ENCODE results near the gene CDK14. TPM values are rescaled to one million over a fixed set of nuclear protein-coding genes. Genes with fewer than 3 reads are reported as not detected.

The CDK14 gene
- total RNA-seq, 3 donors from 2014 or later = 0.71 to 1.1 (median 0.95) TPM

DNA sequence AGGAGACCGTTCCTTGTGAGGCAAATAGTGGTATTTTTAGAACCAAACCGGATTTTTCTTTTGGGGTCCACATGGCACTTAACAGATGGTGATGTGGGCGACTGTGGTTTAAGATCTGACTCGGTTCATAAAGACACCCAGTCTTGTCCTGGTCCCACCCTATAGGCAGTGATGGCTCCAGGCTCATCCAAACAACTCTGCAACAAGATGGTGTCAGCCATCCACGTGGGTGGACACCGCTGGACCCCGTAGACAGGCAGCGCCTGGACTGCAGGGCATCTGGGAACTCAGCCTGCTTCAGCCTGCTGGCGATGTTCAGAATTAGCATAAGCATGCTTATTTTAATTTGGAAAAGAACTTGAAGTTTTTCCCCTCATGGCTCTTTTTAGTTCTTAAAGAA lies 409.7 kb downstream of the CDK14 start:
- Mint-ChIP-seq H3K9me3 (no peaks in the 10 kb centered on the region), H3K4me3 (no peak overlapping the region), H3K36me3 (ENCODE audit: insufficient read depth) (no peaks in the 10 kb centered on the region), H3K4me1 (ENCODE audit: low read depth) (no peaks in the 10 kb centered on the region), H3K27me3 (ENCODE audit: low read depth) (no peaks in the 10 kb centered on the region)
- ATAC-seq (no peak), DNase-seq (no peak)

DNA sequence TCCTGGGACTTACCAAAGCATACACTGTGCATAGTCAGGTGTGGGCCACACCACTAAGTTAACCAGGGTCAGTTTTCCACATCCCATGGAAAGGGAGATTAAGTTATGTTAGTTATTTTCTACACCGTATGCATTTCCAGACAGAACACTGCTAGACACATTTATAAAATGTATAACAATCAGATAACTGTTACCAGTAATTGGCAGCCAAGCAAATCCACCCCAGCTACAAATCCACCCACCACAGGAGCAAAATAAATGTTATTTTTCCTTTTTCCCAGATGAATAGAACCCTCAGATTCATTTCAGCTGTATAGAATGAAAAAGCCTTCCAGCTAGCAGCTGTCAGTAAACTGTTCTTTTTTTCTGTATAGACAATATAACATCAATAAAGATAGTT lies 411.2 kb downstream of the CDK14 start:
- H3K4me3 Mint-ChIP-seq = no peak overlapping the region
- no peak for DNase-seq
- ATAC-seq = no peak
- no peaks in the 10 kb centered on the region for H3K9me3 Mint-ChIP-seq
- no peaks in the 10 kb centered on the region for H3K27me3 Mint-ChIP-seq (ENCODE audit: low read depth)
- no peaks in the 10 kb centered on the region for H3K36me3 Mint-ChIP-seq (ENCODE audit: insufficient read depth)
- H3K4me1 Mint-ChIP-seq (ENCODE audit: low read depth) = no peaks in the 10 kb centered on the region

DNA sequence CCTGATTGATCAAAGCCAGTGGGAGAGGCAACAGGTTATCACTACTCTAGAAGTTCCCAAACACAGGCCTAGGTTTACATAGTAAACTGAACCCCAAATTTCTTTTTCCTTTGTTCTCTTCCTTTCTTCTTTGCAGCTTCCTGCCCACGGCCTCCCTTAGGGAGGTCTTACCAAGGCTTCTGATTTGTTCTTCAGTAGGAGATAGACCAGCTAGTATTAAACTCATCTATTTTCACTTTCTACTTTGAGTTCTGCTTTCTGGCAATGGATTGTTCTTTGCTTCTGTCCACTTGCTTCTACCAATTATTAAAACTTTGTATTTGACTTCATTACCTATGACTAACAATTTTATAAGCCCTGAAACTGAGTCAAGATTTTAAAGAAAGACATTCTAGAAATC lies 417.0 kb downstream of the CDK14 start:
- H3K36me3 Mint-ChIP-seq (ENCODE audit: insufficient read depth) = no peaks in the 10 kb centered on the region
- DNase-seq = no peak
- ATAC-seq = no peak
- H3K27me3 Mint-ChIP-seq (ENCODE audit: low read depth) = no peaks in the 10 kb centered on the region
- no peaks in the 10 kb centered on the region for H3K9me3 Mint-ChIP-seq
- H3K4me3 Mint-ChIP-seq = no peak overlapping the region
- H3K4me1 Mint-ChIP-seq (ENCODE audit: low read depth) = no peaks in the 10 kb centered on the region

DNA sequence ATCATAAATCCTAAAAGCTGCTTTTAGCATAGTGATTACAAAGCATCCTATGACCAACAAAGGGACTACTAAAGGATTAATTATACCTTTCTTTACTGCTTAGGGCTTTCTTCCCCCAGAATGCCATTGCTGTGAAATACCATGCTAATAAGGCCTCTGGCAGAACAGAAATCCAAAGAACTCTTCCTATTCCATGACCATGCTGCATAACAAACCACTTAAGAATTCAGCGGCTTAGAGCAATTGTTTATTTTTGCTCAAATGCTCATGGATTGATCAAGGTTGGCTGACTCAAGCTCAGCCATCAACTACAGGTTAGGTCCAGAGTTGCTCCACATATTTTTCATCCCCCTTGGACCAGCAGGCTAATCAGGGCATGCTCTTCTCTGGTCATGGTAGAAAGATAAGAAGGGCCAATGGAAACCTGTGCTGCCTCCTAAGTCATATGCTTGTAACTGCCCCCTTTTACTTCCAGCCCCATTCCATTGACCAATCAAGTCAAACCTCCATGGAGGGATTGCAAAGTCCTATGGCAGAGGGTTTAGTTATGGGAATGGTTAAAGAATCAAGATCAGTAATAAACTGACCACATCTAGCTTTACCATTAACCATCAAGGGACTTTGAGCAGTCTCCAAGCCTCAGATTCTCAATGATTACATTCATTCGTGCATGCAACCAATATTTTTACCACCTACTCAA lies 423.7 kb downstream of the CDK14 start:
- H3K4me3 Mint-ChIP-seq = no peak overlapping the region
- DNase-seq (no peak), ATAC-seq (no peak)
- H3K36me3 Mint-ChIP-seq (ENCODE audit: insufficient read depth) = no peaks in the 10 kb centered on the region
- peaks cover 2% of the 10 kb centered on the region for H3K27me3 Mint-ChIP-seq (ENCODE audit: low read depth)
- H3K9me3 Mint-ChIP-seq = peaks cover 8% of the 10 kb centered on the region
- no peaks in the 10 kb centered on the region for H3K4me1 Mint-ChIP-seq (ENCODE audit: low read depth)

DNA sequence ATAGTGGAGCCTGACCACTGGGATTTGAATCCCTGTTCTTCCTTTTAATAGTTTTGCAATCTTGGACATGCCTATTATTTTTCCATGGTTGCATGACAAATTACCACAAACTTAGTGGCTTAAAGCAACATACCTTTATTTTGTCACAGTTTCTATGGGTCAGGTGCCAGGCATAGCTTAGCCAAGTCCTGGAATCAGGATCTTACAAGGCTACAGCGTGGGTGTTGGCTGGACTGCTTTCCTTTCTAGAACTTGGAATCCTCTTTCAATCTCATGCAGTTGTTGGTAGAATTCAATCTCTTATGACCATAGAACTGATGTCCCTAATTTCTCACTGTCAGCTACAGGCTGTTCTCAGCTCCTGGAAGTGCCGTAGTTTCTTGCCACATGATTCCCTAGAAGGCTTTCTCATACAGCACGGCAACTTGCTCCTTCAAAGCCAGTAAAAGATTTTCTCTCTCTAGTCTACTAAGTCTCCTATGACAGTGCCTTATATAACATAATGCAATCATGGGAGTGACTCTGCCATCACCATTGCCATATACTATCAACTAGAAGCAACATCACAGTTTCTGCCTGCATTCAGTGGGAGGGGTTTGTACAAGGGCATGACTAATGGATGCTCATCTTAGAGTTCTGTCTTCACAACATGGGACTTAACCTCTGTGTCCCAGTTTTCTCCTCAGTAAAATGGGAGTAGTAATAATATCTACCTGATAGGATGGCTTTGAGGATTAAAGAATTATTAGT lies 424.7 kb downstream of the CDK14 start:
- no peaks in the 10 kb centered on the region for H3K36me3 Mint-ChIP-seq (ENCODE audit: insufficient read depth)
- H3K4me3 Mint-ChIP-seq = no peak overlapping the region
- peaks cover 8% of the 10 kb centered on the region for H3K9me3 Mint-ChIP-seq
- ATAC-seq (no peak), DNase-seq (no peak)
- no peaks in the 10 kb centered on the region for H3K4me1 Mint-ChIP-seq (ENCODE audit: low read depth)
- H3K27me3 Mint-ChIP-seq (ENCODE audit: low read depth) = peaks cover 2% of the 10 kb centered on the region

DNA sequence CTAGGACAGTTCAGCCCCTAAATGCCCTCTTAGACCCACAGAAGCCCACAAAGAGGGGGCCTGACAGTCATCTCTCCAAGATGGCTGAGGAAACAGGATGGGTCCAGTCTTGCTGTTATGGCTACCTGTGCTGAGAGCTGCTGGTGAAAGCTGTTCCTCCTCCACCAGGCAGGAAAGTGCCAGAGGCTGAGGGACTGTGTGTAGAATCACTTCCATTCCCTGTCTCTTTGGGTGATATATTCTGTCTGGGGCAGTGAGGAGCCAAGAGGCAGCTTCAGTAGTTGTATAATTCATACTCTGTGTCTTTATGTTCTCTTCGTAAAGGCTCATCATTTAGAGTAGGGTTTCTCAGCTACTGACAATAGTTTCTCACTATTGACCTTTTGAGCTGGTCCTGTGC lies 425.8 kb downstream of the CDK14 start:
- H3K4me1 Mint-ChIP-seq (ENCODE audit: low read depth) = no peaks in the 10 kb centered on the region
- peaks cover 2% of the 10 kb centered on the region for H3K27me3 Mint-ChIP-seq (ENCODE audit: low read depth)
- no peak for ATAC-seq
- no peak overlapping the region for H3K4me3 Mint-ChIP-seq
- H3K36me3 Mint-ChIP-seq (ENCODE audit: insufficient read depth) = no peaks in the 10 kb centered on the region
- no peak for DNase-seq
- H3K9me3 Mint-ChIP-seq = peaks cover 8% of the 10 kb centered on the region

DNA sequence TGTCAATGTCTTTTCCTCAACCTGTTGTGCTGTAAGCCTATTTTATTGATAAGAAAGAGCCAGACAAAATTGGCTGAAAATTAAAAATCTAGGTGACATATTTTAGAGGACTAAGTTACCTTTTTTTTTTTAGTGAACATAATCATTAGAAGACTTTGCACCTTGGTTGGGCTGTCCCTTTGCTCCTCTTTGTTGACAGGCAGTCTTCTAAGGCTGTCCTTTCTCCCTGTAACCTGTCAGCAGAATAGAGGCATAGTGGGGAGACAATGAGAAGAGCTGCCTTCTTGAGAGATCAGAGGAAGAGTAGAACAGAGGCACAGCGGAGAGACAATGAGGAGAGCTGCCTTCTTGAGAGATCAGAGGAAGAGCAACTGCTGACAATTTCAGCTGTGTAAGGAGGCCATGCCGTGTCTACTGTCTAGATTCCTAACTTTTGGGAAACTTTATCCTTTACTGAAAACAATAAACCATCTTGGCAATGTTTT lies 429.8 kb downstream of the CDK14 start:
- no peak for ATAC-seq
- no peaks in the 10 kb centered on the region for H3K9me3 Mint-ChIP-seq
- H3K36me3 Mint-ChIP-seq (ENCODE audit: insufficient read depth) = no peaks in the 10 kb centered on the region
- no peak overlapping the region for H3K4me3 Mint-ChIP-seq
- no peaks in the 10 kb centered on the region for H3K4me1 Mint-ChIP-seq (ENCODE audit: low read depth)
- no peak for DNase-seq
- H3K27me3 Mint-ChIP-seq (ENCODE audit: low read depth) = no peaks in the 10 kb centered on the region

DNA sequence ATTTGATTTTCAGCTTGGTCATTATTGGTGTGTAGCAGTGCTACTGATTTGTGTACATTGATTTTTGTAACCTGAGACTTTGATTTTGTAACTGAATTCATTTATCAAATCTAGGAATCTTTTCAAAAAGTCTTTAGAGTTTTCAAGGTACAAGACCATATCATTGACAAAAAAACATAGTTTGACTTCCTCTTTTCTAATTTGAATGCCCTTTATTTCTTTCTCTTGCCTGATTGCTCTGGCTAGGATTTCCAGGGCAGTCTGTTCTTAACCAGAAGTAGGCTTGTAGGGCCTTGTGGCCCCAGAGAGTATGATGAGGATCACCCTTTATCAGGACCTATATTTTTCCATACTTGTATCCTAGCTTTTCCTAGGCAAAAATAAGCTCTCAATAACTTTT lies 433.6 kb downstream of the CDK14 start:
- no peaks in the 10 kb centered on the region for H3K4me1 Mint-ChIP-seq (ENCODE audit: low read depth)
- no peak overlapping the region for H3K4me3 Mint-ChIP-seq
- no peak for DNase-seq
- ATAC-seq = no peak
- no peaks in the 10 kb centered on the region for H3K36me3 Mint-ChIP-seq (ENCODE audit: insufficient read depth)
- H3K9me3 Mint-ChIP-seq = no peaks in the 10 kb centered on the region
- H3K27me3 Mint-ChIP-seq (ENCODE audit: low read depth) = no peaks in the 10 kb centered on the region

DNA sequence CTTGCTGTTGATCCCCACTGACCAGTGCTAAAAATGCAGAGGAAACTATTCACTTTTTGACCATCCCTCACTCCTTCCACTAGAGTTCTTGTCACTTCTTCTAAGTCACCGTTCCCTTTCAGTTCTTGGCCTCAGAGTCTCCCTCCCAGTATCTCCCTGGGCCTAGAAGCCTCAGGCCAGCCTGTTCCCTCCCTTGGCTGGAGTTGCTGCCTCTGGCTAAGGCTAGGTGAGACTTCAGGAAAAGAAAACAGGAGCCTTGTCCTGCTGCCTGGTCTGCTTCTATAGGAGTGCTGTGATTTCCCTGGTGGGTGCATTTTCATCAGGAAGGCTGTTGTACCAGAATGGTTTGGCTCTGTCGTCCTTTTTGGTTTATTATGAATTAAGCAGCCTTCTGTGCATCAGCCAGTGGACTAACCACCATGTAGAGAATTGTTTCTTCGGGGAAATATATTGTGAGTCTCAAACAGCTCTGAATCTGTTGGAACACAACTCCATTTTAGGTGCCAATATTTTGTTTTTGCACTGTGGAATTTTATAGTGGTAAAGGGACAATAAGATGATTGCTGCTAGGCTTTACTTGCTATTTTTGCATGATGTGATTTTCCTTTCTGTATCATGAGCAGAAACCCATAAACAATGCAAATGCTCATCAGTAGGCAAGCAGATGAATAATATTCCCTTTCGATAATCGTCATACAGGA lies 434.7 kb downstream of the CDK14 start:
- H3K4me3 Mint-ChIP-seq = no peak overlapping the region
- H3K27me3 Mint-ChIP-seq (ENCODE audit: low read depth) = no peaks in the 10 kb centered on the region
- ATAC-seq = no peak
- DNase-seq = no peak
- H3K36me3 Mint-ChIP-seq (ENCODE audit: insufficient read depth) = no peaks in the 10 kb centered on the region
- H3K9me3 Mint-ChIP-seq = no peaks in the 10 kb centered on the region
- H3K4me1 Mint-ChIP-seq (ENCODE audit: low read depth) = no peaks in the 10 kb centered on the region

DNA sequence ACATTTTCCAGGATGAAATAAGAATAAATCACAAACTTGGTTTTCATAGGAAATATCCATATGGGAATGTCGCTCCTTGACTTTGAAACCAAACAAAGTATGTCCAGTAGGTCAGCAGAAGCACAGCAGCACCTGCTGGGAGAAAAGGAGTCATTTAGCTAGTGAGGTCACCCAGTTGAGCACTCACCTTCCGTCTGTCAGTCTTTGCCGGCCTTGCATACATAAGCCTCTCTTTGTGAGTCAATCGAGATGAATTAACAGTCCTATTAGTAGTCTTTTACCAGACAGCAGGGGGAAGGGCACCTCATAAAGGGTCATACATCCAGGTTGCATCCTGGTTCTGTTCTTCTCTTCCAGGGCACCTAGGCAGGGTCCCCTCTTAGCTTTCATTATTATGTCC lies 435.6 kb downstream of the CDK14 start:
- Mint-ChIP-seq H3K4me1 (ENCODE audit: low read depth) (no peaks in the 10 kb centered on the region), H3K27me3 (ENCODE audit: low read depth) (no peaks in the 10 kb centered on the region), H3K4me3 (no peak overlapping the region), H3K36me3 (ENCODE audit: insufficient read depth) (no peaks in the 10 kb centered on the region), H3K9me3 (no peaks in the 10 kb centered on the region)
- ATAC-seq = no peak
- DNase-seq = no peak

DNA sequence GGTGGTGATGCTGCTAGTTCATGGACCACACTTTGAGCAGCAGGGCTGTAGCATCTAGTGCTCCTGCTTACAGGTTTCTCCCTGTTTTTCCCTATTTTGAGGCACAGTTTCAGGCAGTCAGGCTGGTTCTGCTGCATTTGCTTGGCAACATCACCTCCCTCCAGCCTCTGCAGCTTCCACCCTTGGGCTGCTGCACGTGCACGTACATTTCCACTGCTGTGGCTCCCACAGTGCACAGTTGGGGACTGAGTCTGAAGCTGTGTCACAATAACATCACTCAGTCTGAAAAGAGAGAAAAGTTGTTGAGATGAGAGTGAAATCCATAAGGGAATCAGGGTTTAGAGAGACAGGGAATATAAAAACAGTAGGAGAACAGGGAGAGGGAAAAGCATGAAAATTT lies 437.5 kb downstream of the CDK14 start:
- H3K4me1 Mint-ChIP-seq (ENCODE audit: low read depth) = no peaks in the 10 kb centered on the region
- ATAC-seq = no peak
- no peaks in the 10 kb centered on the region for H3K9me3 Mint-ChIP-seq

DNA sequence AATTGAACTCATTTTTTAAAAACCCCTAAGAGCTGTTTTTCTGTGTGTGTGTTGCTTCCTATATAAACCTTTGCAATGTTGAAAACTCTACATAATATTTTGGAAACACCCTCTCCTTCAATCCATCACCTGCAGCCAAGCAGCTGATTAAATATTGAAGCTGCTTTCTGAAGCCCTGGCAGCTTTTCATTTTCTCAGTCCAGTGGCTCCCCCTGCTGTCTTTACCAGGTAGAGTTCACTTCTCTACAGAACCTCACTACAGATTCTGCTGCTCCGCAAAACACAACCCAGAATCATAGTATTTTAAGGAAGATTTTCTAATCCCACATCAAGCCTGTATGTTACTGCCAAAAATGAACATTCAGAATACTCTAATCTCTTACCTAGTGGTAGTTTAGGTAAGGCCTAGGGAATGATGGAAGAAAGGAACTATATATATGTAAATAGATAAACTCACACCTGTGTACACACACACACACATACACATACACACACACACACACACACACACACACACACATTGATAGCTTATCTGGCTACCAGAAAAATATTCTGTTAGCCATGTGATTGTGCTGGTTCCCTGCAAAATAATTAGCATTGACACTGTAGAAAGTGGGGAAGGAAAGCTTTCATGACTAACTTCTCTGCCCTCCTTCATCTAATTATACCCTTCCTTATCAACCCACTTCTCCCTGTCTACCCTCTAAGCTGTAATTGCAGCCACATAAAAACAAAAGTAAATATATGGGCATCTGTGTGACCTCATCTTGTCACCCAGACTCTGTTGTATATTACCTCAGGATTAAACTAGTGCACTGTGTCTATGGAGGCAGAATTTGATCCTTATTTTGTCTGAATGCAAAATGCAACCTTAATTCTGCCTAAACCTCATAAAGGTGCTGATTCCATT lies 438.6 kb downstream of the CDK14 start:
- no peak for DNase-seq
- no peaks in the 10 kb centered on the region for H3K9me3 Mint-ChIP-seq
- no peaks in the 10 kb centered on the region for H3K36me3 Mint-ChIP-seq (ENCODE audit: insufficient read depth)
- H3K4me3 Mint-ChIP-seq = no peak overlapping the region
- H3K4me1 Mint-ChIP-seq (ENCODE audit: low read depth) = no peaks in the 10 kb centered on the region
- no peaks in the 10 kb centered on the region for H3K27me3 Mint-ChIP-seq (ENCODE audit: low read depth)
- ATAC-seq = no peak

More for the DNA sequence above, 437.5 kb downstream of the CDK14 start:
- H3K36me3 Mint-ChIP-seq (ENCODE audit: insufficient read depth) = no peaks in the 10 kb centered on the region
- DNase-seq = no peak
- no peaks in the 10 kb centered on the region for H3K27me3 Mint-ChIP-seq (ENCODE audit: low read depth)
- H3K4me3 Mint-ChIP-seq = no peak overlapping the region

DNA sequence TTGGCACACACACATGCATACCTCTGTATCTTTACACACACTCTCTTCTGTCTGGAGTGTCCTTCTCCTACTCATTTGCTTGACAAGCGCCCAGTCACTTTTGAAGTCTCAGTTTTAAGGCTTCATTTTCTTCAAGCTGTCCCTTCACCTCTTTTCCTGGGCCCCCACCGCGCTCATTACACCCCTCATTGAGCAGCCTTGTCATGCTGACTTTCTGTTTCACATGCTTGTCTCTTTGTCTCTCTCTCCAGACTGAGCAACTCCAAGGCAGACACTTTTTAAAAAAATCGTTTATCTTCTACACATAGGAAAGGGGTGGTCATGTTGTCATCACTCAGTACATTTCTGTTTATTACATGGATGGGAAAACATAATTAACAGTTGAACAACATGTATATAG lies 442.9 kb downstream of the CDK14 start:
- Mint-ChIP-seq H3K36me3 (ENCODE audit: insufficient read depth) (no peaks in the 10 kb centered on the region), H3K27me3 (ENCODE audit: low read depth) (no peaks in the 10 kb centered on the region), H3K4me1 (ENCODE audit: low read depth) (no peaks in the 10 kb centered on the region), H3K9me3 (no peaks in the 10 kb centered on the region), H3K4me3 (no peak overlapping the region)
- DNase-seq = no peak
- ATAC-seq = no peak

DNA sequence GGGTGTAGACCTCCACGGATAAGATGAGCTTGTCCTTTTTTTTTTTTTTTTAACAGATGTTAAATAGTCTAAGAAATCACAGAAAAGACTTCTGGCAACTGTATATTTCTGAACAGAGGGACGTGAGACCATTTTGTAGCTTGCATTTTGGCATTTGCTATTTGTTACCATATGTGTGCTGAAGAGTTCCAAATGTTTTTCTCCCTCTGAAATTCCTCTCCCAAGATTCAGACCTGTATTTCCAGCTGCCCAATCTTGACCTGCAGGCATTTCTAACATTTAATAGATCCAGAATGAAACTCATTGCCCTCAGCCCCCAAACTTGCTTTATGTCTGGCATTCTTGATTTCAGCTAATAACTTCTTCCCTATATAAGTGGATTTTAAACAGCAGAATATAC lies 445.0 kb downstream of the CDK14 start:
- Mint-ChIP-seq H3K27me3 (ENCODE audit: low read depth) (no peaks in the 10 kb centered on the region), H3K4me3 (no peak overlapping the region), H3K36me3 (ENCODE audit: insufficient read depth) (no peaks in the 10 kb centered on the region), H3K9me3 (no peaks in the 10 kb centered on the region), H3K4me1 (ENCODE audit: low read depth) (no peaks in the 10 kb centered on the region)
- ATAC-seq = no peak
- no peak for DNase-seq

Measured in activated T-cell treated with anti-CD3 and anti-CD28 coated beads, Interleukin-2, amount 50 U/mL, for 4 hours (primary cell).